AG08396 (cell line): Measurements from ENCODE around the gene PSMB7.
A peak's percentile ranks its signal among the peaks of the same experiment; 100 is the strongest.

Source experiments
- DNase-seq: peaks from one replicate; pipeline ENCODE4 v3.0.0; 2012; ENCODE audit warnings: low spot score, mixed read lengths

PSMB7 gene

GRCh38 chr9:124326378-124326777, 88.9 kb downstream of the PSMB7 start:
- DNase-seq = no peak

DNA sequence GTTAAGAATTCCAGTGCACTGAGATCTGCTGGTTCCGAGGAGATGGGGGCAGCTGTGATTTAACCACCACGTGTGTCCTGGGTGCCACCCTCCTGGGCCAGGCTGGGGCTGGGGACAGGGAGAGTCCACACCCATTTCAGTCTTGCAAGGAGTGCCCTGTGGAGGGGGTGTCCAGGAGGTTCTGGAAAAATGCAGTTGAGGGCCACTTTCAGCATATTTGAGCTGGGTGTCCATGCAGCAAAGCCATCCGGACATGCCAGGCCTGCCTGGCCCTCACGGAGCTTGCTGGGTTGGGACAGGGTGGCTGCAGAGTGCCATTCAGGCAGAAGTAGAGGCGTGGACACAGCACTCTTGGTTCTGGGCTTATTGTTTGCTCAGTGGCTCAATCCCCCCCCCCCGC, 89.4 kb downstream of the PSMB7 start:
- DNase-seq = no peak

- DNase-seq = no peak
Observed at GRCh38 chr9:124323904-124324303, 91.3 kb downstream of the PSMB7 start.

- no peak for DNase-seq
Observed at GRCh38 chr9:124322618-124323432, 92.4 kb downstream of the PSMB7 start.

GRCh38 chr9:124321935-124322334, 93.3 kb downstream of the PSMB7 start:
- DNase-seq = no peak

GRCh38 chr9:124321416-124321815, 93.8 kb downstream of the PSMB7 start:
- no peak for DNase-seq

DNA sequence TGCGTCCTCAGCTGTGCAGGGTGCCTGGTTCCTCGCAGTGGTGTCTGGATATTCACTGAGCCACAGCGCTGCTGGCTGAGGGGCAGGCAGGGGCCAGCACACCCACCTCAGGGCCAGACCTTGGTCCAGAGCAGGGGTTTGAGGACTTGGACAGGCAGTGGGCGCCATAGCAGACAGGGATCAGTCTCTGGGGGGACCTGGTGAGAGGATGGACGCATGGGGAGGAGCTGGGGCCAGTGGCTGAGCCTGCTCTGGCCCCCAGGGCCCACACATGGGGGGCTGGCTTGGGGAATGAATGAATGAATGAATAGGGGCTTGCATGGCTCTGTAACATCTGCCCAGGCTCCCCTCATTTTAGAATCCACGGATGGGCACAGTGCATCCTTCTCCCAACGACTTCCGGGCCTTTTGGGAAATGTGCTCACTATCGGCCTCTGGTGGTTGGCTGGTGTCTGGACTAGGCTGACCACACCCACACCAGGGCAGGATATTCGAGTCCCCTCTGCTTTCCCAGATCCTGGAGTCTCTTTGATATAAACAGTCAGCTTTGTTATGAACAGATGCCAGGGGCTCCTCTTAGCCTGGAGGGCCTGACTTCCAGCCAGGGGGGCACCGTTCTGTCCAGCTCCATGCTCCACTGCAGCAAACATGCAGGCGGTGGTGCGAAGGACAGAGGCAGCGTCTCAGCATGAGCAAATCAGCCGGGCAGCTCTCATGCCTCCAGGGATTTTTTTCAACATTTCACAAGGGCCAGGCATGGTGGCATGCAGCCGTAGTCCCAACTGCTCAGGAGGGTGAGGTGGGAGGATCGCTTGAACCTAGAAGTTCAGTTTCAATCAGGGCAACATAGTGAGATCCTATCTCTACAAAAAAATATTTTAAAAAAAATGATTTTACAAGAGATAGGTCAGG, 94.9 kb downstream of the PSMB7 start:
- peak; percentile 91 for DNase-seq

GRCh38 chr9:124315882-124316281, 99.4 kb downstream of the PSMB7 start:
- DNase-seq = no peak

- DNase-seq = no peak
Observed at GRCh38 chr9:124313940-124314339, 101.3 kb downstream of the PSMB7 start.

DNA sequence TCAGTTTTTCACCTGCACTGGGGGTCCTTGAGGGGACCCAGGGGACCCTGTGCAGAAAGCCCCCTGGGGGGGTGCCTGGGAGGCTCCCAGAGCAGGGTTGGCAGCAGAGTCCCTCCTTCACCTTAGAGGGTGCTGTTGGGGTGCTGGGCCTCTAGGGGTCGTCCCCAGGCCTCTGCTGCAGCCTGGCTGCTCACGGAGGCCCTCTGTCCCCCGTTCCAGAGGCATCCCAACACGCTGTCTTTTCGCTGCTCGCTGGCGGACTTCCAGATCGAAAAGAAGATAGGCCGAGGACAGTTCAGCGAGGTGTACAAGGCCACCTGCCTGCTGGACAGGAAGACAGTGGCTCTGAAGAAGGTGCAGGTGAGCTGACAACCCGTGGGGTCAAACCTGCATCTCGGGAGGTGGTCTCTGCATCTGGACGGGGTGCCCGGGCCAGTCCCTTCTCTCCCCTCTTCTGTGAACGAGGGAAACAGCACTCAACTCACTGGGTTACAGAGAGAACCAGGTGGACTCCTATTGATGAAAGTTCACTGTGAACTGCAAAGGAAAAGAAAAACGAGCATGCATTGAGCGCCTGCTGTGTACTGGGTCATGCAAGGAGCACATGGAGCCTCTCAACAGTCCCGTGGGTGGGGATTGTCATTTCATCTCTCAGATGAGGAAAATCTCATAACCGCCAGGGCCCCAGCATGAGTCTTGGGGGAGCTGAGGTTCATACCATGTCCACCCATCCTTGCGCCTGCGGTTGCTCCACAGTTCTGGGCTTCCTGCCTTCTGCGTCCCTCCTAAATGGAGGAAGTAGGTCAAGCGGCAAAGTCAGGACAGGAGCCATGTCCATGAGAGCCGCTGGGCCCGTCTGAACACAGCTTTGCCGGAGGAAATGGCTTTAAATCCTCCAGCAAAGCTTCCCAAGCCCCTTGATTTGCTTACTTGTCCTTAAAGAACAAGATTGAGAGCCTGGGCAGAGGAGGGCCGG, 102.7 kb downstream of the PSMB7 start:
- DNase-seq = no peak

- no peak for DNase-seq
Observed at GRCh38 chr9:124311283-124311682, 104.0 kb downstream of the PSMB7 start.

DNA sequence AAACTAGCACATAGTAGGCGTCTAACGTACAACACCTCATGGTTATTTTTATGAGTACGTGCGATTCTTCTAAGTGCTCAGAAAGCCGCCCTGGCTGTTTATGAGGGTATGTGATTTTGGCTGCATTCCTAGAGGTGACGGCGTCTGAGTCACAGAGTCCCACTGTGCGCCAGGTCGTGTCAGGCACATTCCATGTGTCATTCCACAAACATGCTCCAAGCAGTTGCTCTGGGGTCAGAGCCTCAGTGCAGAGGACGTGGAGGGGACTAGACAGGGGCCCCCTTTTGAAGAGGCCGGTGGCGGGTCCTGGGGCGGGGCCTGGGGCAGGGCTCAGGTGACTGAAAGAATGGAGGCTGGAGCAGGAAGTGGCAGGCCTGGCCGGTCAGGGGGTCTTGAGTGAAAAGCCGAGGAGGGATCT, 105.6 kb downstream of the PSMB7 start:
- peak; percentile 92 for DNase-seq

GRCh38 chr9:124308606-124309491, 106.4 kb downstream of the PSMB7 start:
- no peak for DNase-seq

- DNase-seq = no peak
Observed at GRCh38 chr9:124307379-124308030, 107.7 kb downstream of the PSMB7 start.

DNA sequence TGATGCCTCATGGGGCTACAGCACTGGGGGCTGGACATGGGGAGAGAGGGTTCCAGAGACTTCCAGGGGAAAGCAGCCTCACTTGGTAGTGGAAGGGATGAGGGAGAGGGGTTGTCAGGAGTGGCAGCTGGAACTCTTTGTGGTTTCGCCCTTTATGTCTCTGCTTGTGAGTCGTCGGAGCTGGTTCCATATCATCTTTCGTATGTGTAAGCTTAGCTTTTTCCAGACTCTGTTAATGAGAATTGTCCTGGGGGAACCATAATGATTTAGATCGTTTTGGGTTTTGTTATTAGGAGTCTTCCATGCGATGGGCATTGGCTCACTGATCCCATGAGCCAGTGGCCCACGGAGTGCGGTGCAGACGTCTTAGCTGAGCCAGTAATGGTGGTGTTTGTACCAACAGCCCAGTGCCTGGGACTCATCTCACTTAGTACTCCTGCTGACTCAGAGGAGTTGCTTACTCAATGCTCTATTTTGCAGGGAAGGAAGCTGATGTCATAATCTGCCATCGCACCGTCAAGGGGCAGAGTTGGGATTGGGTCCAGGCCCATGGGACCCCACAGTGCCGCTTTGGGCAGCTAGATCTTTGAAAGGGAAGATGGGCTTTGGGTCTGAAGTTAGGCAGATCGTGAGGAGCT, 109.0 kb downstream of the PSMB7 start:
- DNase-seq = peak; percentile 83

GRCh38 chr9:124304285-124304684, 111.0 kb downstream of the PSMB7 start:
- no peak for DNase-seq

DNA sequence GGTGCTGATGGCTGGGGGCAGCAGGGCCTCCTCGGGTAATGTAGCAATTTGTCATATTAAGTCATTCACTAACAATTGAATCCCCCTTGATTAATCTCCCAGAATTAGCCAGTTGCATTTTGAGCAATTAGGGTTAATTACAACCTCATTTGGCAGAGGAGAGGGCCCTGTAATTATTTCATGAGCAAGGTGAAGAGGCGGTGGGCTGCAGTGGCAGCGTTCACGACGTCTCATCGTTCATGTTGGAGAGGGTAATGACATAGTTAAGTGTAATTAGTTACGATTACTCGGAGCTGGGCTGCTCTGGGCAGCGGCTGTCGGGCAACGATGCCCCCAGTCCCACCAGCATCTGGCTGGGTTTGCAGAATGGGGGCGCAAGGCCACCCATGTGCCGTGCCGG, 111.5 kb downstream of the PSMB7 start:
- DNase-seq = no peak
